GM11168 (cell line): ENCODE measurements around the gene TBC1D10A.

Source experiments
- in situ Hi-C: fragments of 300-500 bp; cut with MboI; formaldehyde crosslinking; loops from one replicate; pipeline ENCODE4 v1.12.0; 2022; ENCODE audit warnings: low sequenced_read_pairs; ENCODE audit not compliant: unreplicated experiment

Gene TBC1D10A

DNA sequence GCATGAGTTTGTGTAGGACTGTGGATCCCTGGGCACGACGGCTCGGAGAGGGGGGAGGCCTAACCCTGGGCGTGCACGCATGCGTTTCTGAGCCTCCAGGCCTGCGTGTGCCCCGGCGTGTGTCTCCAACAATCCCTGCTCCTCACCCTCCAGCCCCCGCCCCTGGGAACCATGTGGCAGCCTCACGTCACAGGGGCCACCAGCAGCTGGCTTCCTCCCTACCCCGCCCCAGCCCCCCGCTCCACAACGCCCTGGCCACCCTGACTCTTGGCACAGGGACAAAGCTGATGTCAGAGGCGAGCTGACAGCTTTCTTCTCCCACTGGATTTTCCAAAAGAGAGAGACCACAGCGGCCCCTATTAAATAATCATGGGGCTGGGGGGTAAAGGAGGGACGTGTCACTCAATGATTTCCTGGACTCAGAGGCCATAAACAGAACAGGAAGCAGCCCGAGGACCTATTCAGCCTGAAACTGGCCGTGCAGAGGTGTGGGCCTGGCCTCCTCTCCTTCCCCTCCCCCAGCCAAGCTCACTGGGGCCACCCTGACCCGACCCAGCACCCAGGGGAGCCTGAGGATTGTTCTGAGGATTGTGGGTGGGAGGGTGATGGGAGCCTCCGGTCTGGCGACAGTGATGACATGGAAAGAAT is 73.4 kb downstream of the TBC1D10A start:
- in situ Hi-C loops, result no loop called here

DNA sequence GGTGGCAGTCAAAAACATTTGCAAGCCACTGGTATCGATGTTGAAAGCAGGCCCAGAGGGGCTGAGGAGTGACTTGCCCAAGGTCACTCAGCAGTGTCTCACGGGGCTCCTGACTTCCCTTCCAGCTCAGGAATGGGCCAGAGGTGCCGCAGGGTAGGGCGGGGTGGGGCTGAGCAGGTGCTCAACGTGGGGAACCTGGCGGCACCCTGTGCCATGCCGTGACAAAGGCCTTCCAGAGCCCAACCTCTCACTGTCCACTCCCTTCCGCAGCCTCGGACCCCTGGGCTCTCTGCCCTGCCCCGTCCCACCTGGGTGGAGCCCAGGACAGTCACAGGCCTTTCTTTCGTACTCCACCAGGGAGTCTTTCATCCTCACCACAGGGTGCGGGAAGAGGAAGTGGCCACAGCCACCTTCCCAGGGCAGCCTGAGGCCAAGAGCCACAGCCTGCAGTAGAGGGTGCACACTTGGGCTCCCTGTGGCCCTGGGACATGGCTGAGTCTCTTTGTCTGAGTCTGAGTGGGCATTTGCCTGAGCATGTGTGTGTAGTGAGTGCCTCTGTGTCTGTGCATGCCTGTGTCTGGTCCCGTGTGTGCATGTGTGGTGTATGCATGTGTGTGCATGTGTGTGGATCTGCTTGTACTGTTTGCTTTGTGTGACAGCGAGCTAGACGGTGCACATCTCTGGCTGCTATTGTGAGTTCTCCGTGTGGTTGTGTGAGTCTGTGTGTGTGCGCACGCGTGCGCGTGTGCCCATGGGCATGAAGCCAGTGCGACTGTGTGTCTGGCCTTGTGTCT is 74.1 kb downstream of the TBC1D10A start:
- in situ Hi-C loops, result no loop called here

DNA sequence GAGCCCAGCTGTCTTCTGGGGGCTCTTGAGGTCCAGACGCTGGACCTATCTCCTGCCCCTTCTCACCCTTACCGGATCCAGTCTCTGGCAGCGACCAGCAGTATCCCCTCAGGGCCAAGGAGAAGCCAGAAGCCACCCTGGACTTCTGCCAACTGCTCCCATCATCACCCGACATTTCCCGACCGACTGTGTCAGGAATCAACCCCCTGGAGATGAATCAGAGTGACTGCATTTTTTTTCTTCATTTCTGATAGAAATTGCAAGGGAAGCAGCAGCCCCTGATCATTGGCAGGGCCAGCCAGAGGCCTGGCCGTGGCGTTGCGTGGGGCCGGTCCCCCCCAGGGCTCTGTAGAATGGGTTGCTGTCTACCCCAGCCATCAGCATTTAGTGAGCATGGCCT is 75.0 kb downstream of the TBC1D10A start:
- in situ Hi-C loops, result no loop called here

DNA sequence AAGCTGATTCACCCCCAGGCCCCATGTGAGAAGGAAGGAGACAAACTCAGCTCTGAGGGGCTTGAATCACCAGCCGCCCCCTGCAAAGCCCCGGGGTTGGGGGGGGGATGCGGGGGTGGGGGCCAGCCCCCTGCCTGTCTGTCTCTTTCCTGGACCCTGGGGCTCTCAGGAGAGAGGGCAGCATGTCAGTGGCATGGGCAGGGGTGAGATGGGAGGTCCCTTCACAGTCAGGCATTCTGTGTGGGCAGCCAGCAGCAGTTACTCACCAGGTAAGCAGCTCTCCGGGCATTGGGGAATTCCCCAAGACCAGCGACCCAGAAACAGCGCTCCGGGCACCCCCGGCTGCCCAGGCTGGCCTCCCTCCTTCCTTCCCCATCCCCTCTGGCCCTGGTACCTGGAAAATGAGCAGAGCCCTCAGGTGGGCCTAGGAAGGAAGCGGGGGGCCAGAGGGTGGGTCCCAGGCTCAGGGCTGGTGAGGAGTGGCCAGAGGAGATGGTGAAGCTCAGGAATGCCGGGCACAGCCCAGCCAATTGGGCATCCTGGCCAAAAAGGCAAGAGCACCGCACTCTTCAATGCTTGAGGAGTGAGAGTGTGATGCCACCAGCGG is 76.0 kb downstream of the TBC1D10A start:
- in situ Hi-C loops, result no loop called here

DNA sequence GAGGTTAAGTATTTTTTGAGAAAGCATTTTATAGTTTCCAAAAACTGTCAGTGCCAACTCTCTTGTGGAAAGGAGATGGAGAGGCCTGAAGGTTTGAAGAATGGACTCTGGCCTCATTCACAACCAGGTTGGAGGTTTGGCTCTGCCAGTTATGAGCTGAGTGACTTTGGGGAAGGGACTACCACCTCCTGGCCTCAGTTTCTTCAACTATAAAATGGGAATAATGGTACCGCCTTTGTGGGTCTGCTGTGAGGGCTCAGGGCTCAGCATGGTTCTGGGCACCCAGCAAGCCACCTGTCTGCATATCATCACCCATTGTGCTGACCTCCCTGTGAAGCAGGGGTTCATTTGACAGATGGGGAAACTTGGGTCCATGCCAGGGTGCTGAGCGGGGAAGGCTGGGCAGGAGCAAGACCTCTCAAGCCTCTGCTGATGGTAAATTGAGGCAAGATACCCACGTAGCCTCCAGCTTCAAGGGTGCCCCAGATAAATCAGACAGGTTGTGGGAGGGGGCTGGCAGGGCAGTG is 76.6 kb downstream of the TBC1D10A start:
- in situ Hi-C loops, result no loop called here

DNA sequence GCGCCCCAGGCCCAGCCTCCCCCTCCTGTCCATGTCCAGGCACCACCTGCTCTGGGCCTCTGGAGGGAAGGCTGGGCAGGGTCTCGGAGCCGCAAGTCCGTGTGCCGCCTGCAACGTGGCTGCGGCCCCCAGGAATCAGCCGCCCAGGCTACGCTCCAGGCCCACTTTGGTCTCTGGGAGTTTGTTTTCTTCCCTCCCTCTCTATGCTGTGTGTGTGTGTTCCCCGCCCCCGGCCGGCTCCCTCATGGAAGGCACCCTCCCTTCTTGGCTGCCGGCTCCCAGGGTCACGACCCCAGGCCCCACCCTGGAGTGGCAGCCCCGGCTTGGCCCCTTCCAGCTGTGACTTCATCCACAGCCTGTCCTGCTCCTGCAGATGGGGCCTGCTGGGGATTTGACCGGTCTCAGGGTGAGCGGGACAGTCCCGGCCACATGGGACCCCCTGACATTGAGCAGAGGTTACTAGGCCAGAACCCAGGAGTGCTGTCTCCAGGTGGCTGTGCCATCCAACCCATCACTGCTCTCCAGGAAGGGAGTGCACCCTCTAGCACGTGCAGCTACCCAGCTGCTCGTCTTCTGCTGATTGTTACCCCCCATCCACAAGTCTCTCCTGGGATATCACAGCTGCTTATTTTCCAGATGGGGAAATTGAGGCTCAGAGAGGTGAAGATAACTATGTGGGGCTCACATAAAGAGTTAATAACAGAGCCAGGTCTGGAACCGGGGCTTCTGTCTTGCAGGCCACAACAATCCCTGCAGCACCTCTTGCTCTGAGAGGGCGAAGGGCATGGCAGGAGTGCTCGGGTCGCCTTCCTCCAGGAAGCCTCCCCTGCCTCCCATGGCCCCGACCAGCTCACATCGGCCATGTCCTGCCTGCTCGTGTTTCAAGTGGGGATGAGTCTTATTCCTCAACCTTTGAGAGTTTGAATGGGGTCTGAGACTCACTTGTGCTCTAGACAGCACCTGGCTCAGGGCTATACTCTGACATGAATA is 77.4 kb downstream of the TBC1D10A start:
- in situ Hi-C loops, result no loop called here

DNA sequence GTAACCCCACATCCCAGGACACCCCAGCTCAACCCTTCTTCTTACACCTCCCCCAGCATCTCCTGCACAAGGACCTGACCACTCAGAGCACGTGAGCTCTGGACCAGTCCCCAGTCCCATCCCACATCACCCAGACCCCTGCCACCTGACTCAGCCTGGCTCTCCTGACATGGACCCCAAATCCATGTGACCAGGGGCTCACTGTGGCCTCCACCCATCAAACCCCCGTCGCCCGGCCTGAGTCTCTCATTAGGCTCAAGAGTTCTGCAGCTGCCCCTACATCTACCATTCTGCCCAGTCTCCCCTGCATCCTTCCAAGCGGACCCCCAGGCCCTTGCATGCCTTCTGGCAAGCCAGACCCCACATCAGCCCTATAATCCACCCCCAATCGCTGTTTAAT is 78.3 kb downstream of the TBC1D10A start:
- in situ Hi-C loops, result no loop called here

DNA sequence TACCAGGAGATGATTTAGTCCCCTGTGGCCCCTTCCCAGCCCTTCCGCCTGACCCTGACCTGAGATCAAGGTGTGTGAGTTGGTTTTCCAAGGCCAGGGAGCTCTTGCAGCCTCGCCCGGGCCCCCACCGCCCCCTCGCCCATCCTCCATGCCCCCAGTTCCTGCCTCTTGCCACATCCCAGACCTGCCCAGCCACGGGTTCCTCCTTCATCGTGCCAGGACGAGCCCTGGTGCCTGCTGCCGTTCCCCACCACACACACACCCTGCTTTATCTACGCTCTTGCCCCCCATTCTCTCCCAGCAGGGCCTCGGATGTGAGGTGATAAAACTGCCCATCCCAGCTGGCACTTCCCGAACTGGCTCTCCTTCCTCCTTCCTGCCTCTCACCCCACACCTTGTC is 78.8 kb downstream of the TBC1D10A start:
- in situ Hi-C loops, result no loop called here

DNA sequence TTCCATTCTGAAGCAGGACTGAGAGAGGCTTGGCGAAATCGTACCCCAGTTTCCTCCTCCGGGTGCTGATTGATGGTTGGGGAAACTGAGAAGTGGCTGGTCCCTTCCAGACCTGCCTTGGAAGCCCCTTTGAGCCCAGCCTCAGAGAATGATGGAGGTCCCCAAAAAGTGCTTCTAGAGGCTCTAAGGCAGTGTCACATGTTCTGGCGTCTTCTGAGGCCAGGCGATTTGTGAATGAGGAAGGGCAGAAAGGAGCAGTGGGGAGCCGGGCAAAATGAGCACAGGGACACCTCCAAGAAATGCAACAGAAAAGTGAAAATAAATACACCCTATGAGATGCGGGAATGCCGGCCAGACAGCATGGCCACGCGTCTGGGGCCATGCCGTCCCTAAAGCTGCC is 79.2 kb downstream of the TBC1D10A start:
- in situ Hi-C loops, result no loop called here

DNA sequence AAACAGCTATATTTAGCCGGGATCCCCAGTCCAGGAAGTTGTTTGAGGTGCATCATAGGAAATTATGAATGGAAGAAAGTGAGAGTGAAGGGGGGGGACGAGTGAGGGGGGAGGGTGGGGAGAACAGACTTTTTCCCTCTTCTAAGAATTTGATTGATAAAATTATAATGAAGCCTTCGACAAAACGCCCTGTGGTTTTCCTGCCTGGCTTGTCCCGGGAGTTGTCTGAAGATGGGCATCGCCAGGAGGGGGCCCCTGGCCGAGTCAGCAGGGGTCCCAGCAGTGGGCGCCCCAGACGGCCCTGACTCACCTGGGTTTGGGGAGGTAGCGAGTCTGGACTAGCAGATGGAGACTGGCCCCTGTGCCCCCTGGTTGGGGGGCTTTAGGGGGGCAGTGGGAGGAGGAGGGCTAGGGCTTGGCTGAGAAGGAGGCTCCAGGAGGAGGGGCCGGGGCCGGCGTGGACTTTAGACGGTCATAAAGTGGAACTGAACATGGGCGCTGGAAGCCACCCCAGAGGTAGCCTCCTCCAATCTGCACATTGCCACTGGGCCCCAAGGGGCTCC is 79.8 kb downstream of the TBC1D10A start:
- in situ Hi-C loops, result no loop called here

DNA sequence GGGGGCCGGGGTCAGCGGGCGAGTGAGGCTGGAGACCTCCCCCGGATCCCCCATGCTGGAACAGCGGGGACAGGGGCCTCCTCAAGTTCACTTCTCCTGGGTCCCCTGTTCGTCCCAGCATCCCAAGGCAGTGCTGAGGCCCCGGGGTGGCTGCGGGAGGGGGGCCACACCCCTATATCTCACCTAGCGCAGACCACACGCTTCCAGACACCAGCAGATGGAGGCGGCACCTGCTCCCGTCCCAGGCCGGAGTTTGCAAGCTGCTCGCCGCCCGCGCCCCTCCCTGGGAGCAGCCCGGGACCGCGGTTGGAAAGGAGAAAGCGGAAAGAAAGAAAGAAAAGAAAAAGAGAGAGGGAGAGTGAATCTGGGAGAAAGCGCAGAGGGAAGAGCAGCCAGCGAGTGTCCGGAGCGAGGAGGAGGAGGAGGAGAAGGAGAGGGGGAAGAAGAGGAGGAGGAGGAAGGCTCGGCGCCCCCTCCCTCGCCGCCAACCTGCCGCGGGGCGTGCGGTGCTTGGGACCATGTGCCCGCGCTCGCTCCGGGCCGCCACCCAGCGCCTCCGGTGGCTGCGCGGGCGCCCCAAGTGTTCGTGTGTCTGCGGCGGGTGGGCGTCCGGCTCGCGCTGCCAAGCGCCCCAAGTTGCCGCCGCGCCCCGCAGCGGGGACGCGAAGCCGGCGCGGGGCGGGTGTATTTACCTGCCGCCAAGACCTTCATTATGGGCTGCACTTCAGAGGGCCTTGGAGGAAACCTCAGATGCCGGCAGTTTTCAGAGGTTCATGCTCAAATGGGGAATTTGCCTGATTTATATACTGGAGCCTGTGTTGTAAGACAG is 80.5 kb downstream of the TBC1D10A start, which contains the start of gene LIF:
Gene LIF, minus strand, starts transcription at position 775 of the 829 bp plus-strand sequence. Its CDS starts 64 bp downstream, at position 711.
- in situ Hi-C loops, result no loop called here

DNA sequence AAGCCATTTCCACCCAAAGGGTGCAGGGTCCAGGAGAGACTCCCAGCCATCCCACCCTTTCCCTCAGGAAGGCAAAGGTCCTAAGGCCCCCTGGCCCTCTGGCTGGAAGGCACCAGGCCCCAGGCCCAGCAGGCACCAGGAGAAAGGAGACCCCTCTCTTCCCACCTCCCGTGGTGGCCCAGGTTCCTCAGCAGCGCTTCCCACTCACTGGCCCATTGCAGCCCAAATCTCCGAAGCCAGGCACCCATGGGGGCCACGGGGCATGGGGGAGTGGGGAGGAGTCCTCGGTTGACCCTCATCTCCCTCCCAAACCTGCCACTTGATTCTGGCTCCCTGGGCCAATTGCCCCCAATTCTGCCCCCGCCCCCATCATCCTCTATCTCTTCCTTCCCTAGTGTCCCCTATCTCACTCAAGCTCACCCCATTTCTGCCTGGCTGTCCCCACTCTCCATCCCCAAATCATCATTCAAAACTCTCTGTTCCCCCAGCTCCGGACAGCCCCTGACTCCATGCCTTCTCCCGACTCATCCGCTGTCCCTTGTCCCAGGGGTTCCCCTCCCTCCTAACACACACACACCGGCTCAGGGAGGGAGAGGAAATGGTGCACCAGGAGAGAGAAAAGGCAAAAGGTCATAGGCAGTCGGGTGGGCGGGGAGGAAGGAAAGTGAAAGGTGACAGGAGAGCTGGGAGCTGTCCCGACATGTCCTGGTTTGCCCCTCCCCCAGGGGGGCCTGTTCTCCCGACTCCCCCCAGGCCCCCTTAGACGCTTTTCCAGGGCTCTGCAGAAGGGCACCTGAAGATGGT is 81.4 kb downstream of the TBC1D10A start:
- in situ Hi-C loops, result no loop called here

DNA sequence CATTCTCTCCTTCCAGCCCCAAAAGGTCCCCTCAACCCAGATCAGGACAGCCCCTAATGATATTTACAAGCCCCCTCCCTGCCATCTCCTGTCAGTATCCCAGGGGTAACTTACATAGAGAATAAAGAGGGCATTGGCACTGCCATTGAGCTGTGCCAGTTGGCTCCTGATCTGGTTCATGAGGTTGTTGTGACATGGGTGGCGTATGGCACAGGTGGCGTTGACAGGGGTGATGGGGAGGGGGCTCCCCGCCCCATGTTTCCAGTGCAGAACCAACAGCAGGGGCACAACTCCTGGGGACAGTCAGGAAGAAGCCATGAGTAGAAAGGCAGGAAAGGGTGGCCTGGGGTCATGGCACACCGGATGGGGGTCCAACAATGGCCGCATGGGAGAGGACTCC is 82.1 kb downstream of the TBC1D10A start:
- in situ Hi-C loops, result no loop called here

DNA sequence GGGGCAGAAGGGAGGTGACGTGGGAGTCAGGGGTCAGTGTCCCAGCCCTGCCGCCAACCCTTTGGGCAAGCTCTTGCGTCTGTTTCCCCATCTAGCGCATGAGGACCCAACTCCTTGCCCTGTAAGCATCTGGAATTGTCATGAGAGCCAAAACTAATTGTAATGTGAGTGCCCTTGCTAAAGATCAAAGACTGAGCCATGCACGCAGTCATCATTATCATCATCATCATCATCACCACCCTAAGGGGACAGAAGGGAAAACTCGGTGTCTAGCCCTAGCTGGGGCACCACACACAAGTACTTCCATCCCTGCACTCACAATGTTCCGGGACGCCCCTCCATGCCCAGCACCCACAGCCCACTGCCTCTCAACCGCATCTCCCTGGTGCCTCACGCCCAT is 82.7 kb downstream of the TBC1D10A start:
- in situ Hi-C loops, result no loop called here

DNA sequence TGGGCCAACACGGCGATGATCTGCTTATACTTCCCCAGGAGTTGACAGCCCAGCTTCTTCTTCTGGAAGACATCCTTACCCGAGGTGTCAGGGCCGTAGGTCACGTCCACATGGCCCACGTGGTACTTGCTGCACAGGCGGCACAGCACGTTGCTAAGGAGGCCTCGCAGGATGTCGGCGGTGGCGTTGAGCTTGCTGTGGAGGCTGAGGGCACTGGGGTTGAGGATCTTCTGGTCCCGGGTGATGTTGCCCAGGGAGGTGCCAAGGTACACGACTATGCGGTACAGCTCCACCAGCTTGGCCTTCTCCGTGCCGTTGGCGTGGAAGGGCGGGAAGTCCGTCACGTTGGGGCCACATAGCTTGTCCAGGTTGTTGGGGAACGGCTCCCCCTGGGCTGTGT is 83.1 kb downstream of the TBC1D10A start:
- in situ Hi-C loops, result no loop called here
